Hematopoietic multipotent progenitor cell treated with erythropoietin and hydrocortisone succinate and interleukin-3 and kit ligand, for 15 days (in vitro differentiated cells): Measurements from ENCODE around the gene CELF2.
"Not testable (repeated sequence)": the region's sequence is repeated elsewhere in the genome, so short reads cannot be mapped to it uniquely, and the experiment has no call there.

ENCODE experiments used
- DNase-seq: peaks from one replicate; pipeline ENCODE4 v3.0.0-alpha.2; 2015; ENCODE audit warnings: low spot score

CELF2 gene

GRCh38 chr10:11176746-11177145 lies 159.1 kb downstream of the CELF2 start:
- no peak for DNase-seq

- DNase-seq, result no peak
Observed at GRCh38 chr10:11177381-11177780, 159.7 kb downstream of the CELF2 start.

GRCh38 chr10:11177926-11178471 lies 160.3 kb downstream of the CELF2 start:
- no peak for DNase-seq

- DNase-seq, result peak; percentile 52
Observed at GRCh38 chr10:11178606-11179515, 161.2 kb downstream of the CELF2 start.

- no peak for DNase-seq
Observed at GRCh38 chr10:11179516-11180105, 161.9 kb downstream of the CELF2 start.

- no peak for DNase-seq
Observed at GRCh38 chr10:11180228-11180627, 162.6 kb downstream of the CELF2 start.

- no peak for DNase-seq
Observed at GRCh38 chr10:11181978-11182377, 164.3 kb downstream of the CELF2 start.

GRCh38 chr10:11183015-11183414 lies 165.3 kb downstream of the CELF2 start:
- DNase-seq, result no peak

GRCh38 chr10:11184093-11184492 lies 166.4 kb downstream of the CELF2 start:
- DNase-seq, result no peak

- DNase-seq, result not testable (repeated sequence)
Observed at GRCh38 chr10:11185128-11185665, 167.5 kb downstream of the CELF2 start.

- DNase-seq, result no peak
Observed at GRCh38 chr10:11186374-11186773, 168.7 kb downstream of the CELF2 start.

- DNase-seq, result no peak
Observed at GRCh38 chr10:11189582-11190376, 172.1 kb downstream of the CELF2 start.

- no peak for DNase-seq
Observed at GRCh38 chr10:11191190-11191589, 173.5 kb downstream of the CELF2 start.

- DNase-seq, result no peak
Observed at GRCh38 chr10:11191678-11192077, 174.0 kb downstream of the CELF2 start.

- DNase-seq, result no peak
Observed at GRCh38 chr10:11192304-11193000, 174.8 kb downstream of the CELF2 start.

GRCh38 chr10:11193001-11193551 lies 175.4 kb downstream of the CELF2 start:
- no peak for DNase-seq

- no peak for DNase-seq
Observed at GRCh38 chr10:11194859-11195586, 177.4 kb downstream of the CELF2 start.

GRCh38 chr10:11195623-11196022 lies 178.0 kb downstream of the CELF2 start:
- no peak for DNase-seq

- DNase-seq, result no peak
Observed at GRCh38 chr10:11197266-11197712, 179.6 kb downstream of the CELF2 start.

- DNase-seq, result no peak
Observed at GRCh38 chr10:11197878-11198277, 180.2 kb downstream of the CELF2 start.
